ENCODE data around the gene GPC6.
A peak's percentile ranks its signal among the peaks of the same experiment; 100 is the strongest.

The GPC6 gene

GRCh38 chr13:94050039-94050438 is 823.4 kb downstream of the GPC6 start:
- Histone ChIP-seq H3K36me3 (ENCODE audit: control insufficient read depth in 1 of 2, insufficient read depth in 2 of 2, low read length in 2 of 2) (no peaks in the 10 kb centered on the region), H3K23ac (ENCODE audit: low read length) (no peak overlapping the region), H3K79me2 (ENCODE audit: control insufficient read depth, insufficient read depth, low read length, poor library complexity) (no peaks in the 10 kb centered on the region), H4K12ac (ENCODE audit: low read depth, low read length) (no peak overlapping the region), H3K27me3 (ENCODE audit: insufficient read depth, low read length) (no peaks in the 10 kb centered on the region), H2BK12ac (ENCODE audit: low read length) (no peak overlapping the region), H2BK120ac (ENCODE audit: insufficient read depth, low read length, poor library complexity) (no peak overlapping the region), H3K4ac (ENCODE audit: low read depth, low read length) (no peak overlapping the region), H3K4me1 (ENCODE audit: control insufficient read depth in 1 of 2, insufficient read depth in 2 of 2, low read length in 2 of 2) (no peaks in the 10 kb centered on the region), H3K14ac (ENCODE audit: low read length) (no peak overlapping the region), H3K27ac (ENCODE audit: low read depth, low read length) (no peak overlapping the region), H4K91ac (ENCODE audit: low read depth, low read length) (no peak overlapping the region), H2AFZ (ENCODE audit: insufficient read depth, low read length, poor library complexity) (no peak overlapping the region), H3K9me3 (ENCODE audit: insufficient read depth, low read depth, low read length) (peaks cover 2% of the 10 kb centered on the region), H2AK5ac (ENCODE audit: low read length) (no peak overlapping the region), H4K8ac (ENCODE audit: low read depth, low read length) (no peak overlapping the region), H3K18ac (ENCODE audit: low read length) (no peak overlapping the region), H2BK5ac (ENCODE audit: low read depth, low read length, poor library complexity) (no peak overlapping the region), H3K9ac (ENCODE audit: low read length) (no peak overlapping the region), H3K4me2 (ENCODE audit: low read length) (no peak overlapping the region), H3K79me1 (ENCODE audit: low read length) (no peaks in the 10 kb centered on the region), H3K4me3 (ENCODE audit: low read depth, low read length) (no peak overlapping the region)
- no CpG with 5 or more reads among the region's 5 CpGs for WGBS (ENCODE audit: extremely low coverage, insufficient coverage, insufficient read length)
- DNase-seq = no peak

- Histone ChIP-seq H3K79me2 (ENCODE audit: control insufficient read depth, insufficient read depth, low read length, poor library complexity) (no peaks in the 10 kb centered on the region), H3K79me1 (ENCODE audit: low read length) (no peaks in the 10 kb centered on the region), H3K4me1 (ENCODE audit: control insufficient read depth in 1 of 2, insufficient read depth in 2 of 2, low read length in 2 of 2) (no peaks in the 10 kb centered on the region), H3K14ac (ENCODE audit: low read length) (no peak overlapping the region), H2BK12ac (ENCODE audit: low read length) (no peak overlapping the region), H3K9ac (ENCODE audit: low read length) (no peak overlapping the region), H2BK120ac (ENCODE audit: insufficient read depth, low read length, poor library complexity) (no peak overlapping the region), H2AFZ (ENCODE audit: insufficient read depth, low read length, poor library complexity) (no peak overlapping the region), H2AK5ac (ENCODE audit: low read length) (no peak overlapping the region), H4K12ac (ENCODE audit: low read depth, low read length) (no peak overlapping the region), H3K23ac (ENCODE audit: low read length) (no peak overlapping the region), H3K4me2 (ENCODE audit: low read length) (no peak overlapping the region), H4K91ac (ENCODE audit: low read depth, low read length) (no peak overlapping the region), H3K27ac (ENCODE audit: low read depth, low read length) (no peak overlapping the region), H3K36me3 (ENCODE audit: control insufficient read depth in 1 of 2, insufficient read depth in 2 of 2, low read length in 2 of 2) (no peaks in the 10 kb centered on the region), H3K4me3 (ENCODE audit: low read depth, low read length) (no peak overlapping the region), H3K9me3 (ENCODE audit: insufficient read depth, low read depth, low read length) (peaks cover 2% of the 10 kb centered on the region), H3K18ac (ENCODE audit: low read length) (no peak overlapping the region), H4K8ac (ENCODE audit: low read depth, low read length) (no peak overlapping the region), H3K27me3 (ENCODE audit: insufficient read depth, low read length) (no peaks in the 10 kb centered on the region), H2BK5ac (ENCODE audit: low read depth, low read length, poor library complexity) (no peak overlapping the region), H3K4ac (ENCODE audit: low read depth, low read length) (no peak overlapping the region)
- DNase-seq = no peak
- WGBS (ENCODE audit: extremely low coverage, insufficient coverage, insufficient read length) = no CpG with 5 or more reads among the region's 2 CpGs
These were observed 824.1 kb downstream of the GPC6 start for GRCh38 chr13:94050686-94051085.

GRCh38 chr13:94053986-94054593 is 827.5 kb downstream of the GPC6 start:
- Histone ChIP-seq H3K4me2 (ENCODE audit: low read length) (no peak overlapping the region), H2AK5ac (ENCODE audit: low read length) (no peak overlapping the region)

DNA sequence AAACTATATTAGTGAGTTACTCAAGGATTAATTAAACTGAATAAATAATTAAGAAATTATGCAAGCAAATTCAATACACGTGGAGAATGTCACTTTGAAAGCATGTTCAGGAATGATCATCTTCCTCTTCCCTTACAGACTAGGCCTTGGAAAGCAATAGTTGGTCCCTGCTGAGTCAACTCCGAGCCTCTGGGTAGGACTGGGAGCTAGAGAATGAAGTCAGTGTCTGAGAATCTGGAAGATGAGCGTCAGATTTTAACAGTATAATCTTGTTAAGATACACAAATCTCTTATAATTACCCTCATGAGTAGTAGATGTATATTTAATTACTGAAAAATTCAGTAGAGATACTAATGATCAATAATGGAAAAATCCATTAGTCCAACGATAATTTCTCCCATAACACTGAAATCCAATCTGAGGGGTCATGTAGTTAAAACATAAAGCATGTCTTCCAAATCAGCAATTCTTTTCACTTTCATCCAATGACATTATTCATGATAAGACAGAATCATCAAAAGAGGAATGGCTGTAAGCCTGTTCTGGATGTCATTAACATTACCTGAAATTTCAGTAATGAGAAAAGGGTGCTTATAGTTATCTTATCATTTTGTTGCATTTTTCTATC is 829.9 kb downstream of the GPC6 start:
- Histone ChIP-seq H3K27ac (ENCODE audit: low read depth, low read length) (no peak overlapping the region), H3K18ac (ENCODE audit: low read length) (no peak overlapping the region), H3K79me2 (ENCODE audit: control insufficient read depth, insufficient read depth, low read length, poor library complexity) (no peaks in the 10 kb centered on the region), H3K14ac (ENCODE audit: low read length) (no peak overlapping the region), H2BK120ac (ENCODE audit: insufficient read depth, low read length, poor library complexity) (no peak overlapping the region), H2AFZ (ENCODE audit: insufficient read depth, low read length, poor library complexity) (no peak overlapping the region), H3K36me3 (ENCODE audit: control insufficient read depth in 1 of 2, insufficient read depth in 2 of 2, low read length in 2 of 2) (no peaks in the 10 kb centered on the region), H2BK12ac (ENCODE audit: low read length) (no peak overlapping the region), H3K4me2 (ENCODE audit: low read length) (no peak overlapping the region), H3K4me3 (ENCODE audit: low read depth, low read length) (no peak overlapping the region), H4K12ac (ENCODE audit: low read depth, low read length) (no peak overlapping the region), H2AK5ac (ENCODE audit: low read length) (no peak overlapping the region), H4K91ac (ENCODE audit: low read depth, low read length) (no peak overlapping the region), H3K4me1 (ENCODE audit: control insufficient read depth in 1 of 2, insufficient read depth in 2 of 2, low read length in 2 of 2) (no peaks in the 10 kb centered on the region), H3K79me1 (ENCODE audit: low read length) (no peaks in the 10 kb centered on the region), H3K23ac (ENCODE audit: low read length) (no peak overlapping the region), H2BK5ac (ENCODE audit: low read depth, low read length, poor library complexity) (no peak overlapping the region), H3K4ac (ENCODE audit: low read depth, low read length) (no peak overlapping the region), H3K27me3 (ENCODE audit: insufficient read depth, low read length) (no peaks in the 10 kb centered on the region), H3K9me3 (ENCODE audit: insufficient read depth, low read depth, low read length) (peaks cover 2% of the 10 kb centered on the region), H3K9ac (ENCODE audit: low read length) (no peak overlapping the region), H4K8ac (ENCODE audit: low read depth, low read length) (no peak overlapping the region)
- no CpG with 5 or more reads among the region's 4 CpGs for WGBS (ENCODE audit: extremely low coverage, insufficient coverage, insufficient read length)
- DNase-seq = no peak

More at GRCh38 chr13:94053986-94054593, 827.5 kb downstream of the GPC6 start:
- Histone ChIP-seq H3K27ac (ENCODE audit: low read depth, low read length) (no peak overlapping the region), H3K4ac (ENCODE audit: low read depth, low read length) (no peak overlapping the region), H3K27me3 (ENCODE audit: insufficient read depth, low read length) (no peaks in the 10 kb centered on the region), H2BK120ac (ENCODE audit: insufficient read depth, low read length, poor library complexity) (no peak overlapping the region), H4K8ac (ENCODE audit: low read depth, low read length) (no peak overlapping the region), H3K79me2 (ENCODE audit: control insufficient read depth, insufficient read depth, low read length, poor library complexity) (no peaks in the 10 kb centered on the region), H4K12ac (ENCODE audit: low read depth, low read length) (no peak overlapping the region), H3K4me1 (ENCODE audit: control insufficient read depth in 1 of 2, insufficient read depth in 2 of 2, low read length in 2 of 2) (no peaks in the 10 kb centered on the region), H2BK5ac (ENCODE audit: low read depth, low read length, poor library complexity) (no peak overlapping the region), H2AFZ (ENCODE audit: insufficient read depth, low read length, poor library complexity) (no peak overlapping the region), H3K79me1 (ENCODE audit: low read length) (no peaks in the 10 kb centered on the region), H4K91ac (ENCODE audit: low read depth, low read length) (no peak overlapping the region), H3K14ac (ENCODE audit: low read length) (no peak overlapping the region), H3K4me3 (ENCODE audit: low read depth, low read length) (peak overlapping the region; percentile 46), H3K9me3 (ENCODE audit: insufficient read depth, low read depth, low read length) (peaks cover 2% of the 10 kb centered on the region), H3K36me3 (ENCODE audit: control insufficient read depth in 1 of 2, insufficient read depth in 2 of 2, low read length in 2 of 2) (no peaks in the 10 kb centered on the region), H3K18ac (ENCODE audit: low read length) (no peak overlapping the region), H2BK12ac (ENCODE audit: low read length) (no peak overlapping the region), H3K23ac (ENCODE audit: low read length) (no peak overlapping the region), H3K9ac (ENCODE audit: low read length) (no peak overlapping the region)
- no peak for DNase-seq
- no CpG with 5 or more reads among the region's 11 CpGs for WGBS (ENCODE audit: extremely low coverage, insufficient coverage, insufficient read length)
